ENCODE measurements around the gene CDK11B.

DNA sequence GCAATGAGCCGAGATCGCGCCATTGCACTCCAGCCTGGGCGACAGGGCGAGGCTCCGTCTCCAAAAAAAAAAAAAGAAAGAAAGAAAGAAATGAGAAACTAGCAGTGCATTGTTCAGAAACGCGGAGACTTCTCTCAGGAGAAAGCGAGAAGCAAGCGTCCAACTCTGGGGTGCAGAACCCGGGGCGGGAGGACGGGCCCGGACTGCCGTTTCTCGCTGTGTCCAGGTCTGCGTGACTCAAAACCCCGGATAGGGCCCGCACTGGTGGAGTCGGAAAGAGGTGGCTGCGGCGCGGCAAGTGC is 43.9 kb downstream of the CDK11B start:
- TF ChIP-seq POLR2A (IDR thresholded peaks at IDR 0.05; ENCODE audit: low read depth) (no peak), CTCF (IDR thresholded peaks at IDR 0.05) (no peak)

Data from esophagus muscularis mucosa (tissue), 3 donors.